AG10803 (cell line): Measurements from ENCODE around the gene NDUFV2.

Experiments
- DNase-seq: peaks from one replicate; pipeline ENCODE4 v3.0.0; 2010; ENCODE audit warnings: low read depth
- H3K4me3 ChIP-seq: 2 replicates; pipeline ENCODE4 v1.5.1; 2011; ENCODE audit warnings: mild to moderate bottlenecking, low read length, control low read depth
- TF ChIP-seq, protein P1 (sequence below): conservative IDR thresholded peaks from 2 replicates; pipeline ENCODE4 v1.5.1; 2011; ENCODE audit warnings: mild to moderate bottlenecking, low read length, control low read depth, inconsistent platforms

Gene NDUFV2

DNA sequence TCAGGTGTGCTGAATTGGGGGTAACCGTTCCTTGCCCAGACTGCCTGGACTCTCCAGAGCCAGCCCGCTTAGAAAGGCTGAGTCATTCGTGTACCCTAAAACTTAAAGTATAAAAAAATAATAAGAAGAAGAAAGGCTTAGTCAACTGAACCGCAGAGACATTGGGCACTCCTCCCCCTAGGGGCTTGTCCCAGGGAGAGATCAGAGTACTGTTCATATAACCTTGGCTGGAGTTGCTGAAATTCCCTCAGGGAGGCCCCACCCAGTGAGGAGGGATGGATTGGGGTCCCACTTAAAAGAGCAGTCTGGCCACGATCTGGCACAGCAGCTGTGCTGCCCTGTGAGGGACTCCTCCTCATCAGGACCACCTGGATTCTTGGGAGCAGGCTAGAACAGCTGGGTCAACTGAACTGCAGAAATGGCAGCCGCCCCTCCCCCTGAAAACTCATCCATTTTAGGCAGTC lies 71.3 kb downstream of the NDUFV2 start:
- TF ChIP-seq, protein P1, sequence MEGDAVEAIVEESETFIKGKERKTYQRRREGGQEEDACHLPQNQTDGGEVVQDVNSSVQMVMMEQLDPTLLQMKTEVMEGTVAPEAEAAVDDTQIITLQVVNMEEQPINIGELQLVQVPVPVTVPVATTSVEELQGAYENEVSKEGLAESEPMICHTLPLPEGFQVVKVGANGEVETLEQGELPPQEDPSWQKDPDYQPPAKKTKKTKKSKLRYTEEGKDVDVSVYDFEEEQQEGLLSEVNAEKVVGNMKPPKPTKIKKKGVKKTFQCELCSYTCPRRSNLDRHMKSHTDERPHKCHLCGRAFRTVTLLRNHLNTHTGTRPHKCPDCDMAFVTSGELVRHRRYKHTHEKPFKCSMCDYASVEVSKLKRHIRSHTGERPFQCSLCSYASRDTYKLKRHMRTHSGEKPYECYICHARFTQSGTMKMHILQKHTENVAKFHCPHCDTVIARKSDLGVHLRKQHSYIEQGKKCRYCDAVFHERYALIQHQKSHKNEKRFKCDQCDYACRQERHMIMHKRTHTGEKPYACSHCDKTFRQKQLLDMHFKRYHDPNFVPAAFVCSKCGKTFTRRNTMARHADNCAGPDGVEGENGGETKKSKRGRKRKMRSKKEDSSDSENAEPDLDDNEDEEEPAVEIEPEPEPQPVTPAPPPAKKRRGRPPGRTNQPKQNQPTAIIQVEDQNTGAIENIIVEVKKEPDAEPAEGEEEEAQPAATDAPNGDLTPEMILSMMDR, result no peak
- no peak overlapping the region for H3K4me3 ChIP-seq
- no peak for DNase-seq

DNA sequence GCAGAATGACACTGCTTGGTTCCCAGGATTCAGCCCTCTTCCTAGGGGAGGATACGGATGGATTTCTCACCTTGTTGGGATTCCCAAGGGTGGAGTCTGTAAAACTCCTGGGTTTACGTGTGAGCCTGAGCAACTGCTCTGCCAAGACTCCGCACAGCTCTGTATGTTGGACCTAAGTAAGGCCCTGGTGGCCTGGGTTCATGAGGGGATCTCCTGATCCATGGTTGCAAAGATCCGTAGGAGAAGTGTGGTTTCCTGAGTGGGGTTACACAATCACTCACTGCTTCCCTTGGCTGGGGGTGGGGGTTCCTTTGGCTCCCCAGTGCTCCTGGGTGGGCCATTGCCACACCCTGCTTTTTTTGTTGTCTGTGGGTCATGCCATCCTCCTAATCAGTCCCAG lies 71.8 kb downstream of the NDUFV2 start:
- TF ChIP-seq, protein P1, result no peak
- no peak overlapping the region for H3K4me3 ChIP-seq
- no peak for DNase-seq

DNA sequence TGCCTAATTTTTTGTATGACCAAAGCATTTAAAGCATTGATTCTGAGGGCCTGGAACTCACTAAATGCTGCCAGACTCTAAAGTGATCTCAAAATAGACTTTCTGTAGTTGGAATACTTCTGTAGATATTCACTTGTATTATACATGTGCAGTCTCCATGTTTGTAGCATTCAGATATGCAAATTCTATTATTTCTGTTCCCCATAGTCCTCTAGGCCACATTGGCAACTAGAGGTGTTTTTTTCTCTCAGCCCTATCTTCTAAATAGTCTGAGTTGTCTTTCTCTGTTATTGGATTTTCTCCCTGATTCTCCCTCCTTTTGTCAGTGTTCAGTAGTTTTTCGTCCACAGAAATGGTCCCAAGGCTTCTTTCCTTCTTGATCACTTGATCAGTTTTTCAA lies 72.6 kb downstream of the NDUFV2 start:
- TF ChIP-seq, protein P1, result no peak
- DNase-seq, result no peak
- no peak overlapping the region for H3K4me3 ChIP-seq

DNA sequence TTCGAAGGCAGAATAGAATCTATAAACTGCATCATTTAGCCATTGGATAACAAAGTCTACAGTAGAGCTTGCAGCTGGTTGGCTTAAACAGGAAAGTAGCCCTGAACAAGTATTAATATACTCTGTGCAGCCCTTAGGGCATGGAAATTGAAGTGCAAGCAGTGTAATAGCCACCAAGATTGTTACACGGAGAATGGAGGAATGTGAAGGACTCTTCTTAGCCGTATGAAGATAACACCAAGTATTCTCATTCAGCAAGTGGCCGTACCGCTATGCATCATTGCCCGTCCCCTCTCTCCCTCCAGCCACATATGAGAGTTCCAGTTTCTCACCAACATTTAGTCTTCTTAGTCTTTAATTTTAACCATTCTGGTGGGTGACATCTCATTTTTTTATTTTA lies 74.5 kb downstream of the NDUFV2 start:
- TF ChIP-seq, protein P1, result no peak
- H3K4me3 ChIP-seq, result no peak overlapping the region
- no peak for DNase-seq

DNA sequence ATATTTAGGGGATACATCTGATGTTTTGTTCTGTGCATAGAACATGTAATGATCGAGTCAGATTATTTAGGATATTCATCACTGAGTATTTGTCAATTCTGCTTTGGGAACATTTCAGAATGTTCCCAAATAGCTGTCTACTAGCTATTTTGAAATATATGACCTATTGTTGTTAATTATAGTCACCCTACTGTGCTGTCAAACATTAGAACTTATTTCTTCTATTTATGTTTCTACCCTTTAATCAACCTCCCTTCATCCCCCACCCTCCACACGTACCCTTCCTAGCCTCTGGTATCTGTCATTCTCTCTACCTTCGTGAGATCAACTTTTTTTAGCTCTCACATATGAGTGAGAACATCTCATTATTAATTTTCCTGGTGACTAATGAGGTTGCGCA lies 75.0 kb downstream of the NDUFV2 start:
- DNase-seq, result no peak
- TF ChIP-seq, protein P1, result no peak

DNA sequence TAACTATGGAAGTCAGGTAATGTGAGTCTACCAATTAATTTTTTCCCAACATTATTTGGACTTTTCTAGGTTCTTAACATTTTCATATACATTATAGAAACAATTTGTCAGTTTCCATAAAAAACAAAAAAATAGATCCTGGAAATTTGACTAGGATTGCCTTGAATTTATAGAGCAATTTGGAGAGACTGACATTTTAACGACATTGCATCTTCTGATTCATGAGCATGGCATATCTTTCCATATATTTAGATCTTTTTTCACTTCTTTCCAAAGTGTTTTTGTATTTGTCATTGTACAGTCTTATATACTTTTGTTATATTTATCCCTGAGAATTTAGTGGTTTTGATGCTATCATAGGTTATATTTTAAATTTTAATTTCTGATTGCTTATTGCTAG lies 76.1 kb downstream of the NDUFV2 start:
- TF ChIP-seq, protein P1, result no peak
- no peak for DNase-seq
- H3K4me3 ChIP-seq, result no peak overlapping the region

More for the DNA sequence above, 75.0 kb downstream of the NDUFV2 start:
- H3K4me3 ChIP-seq, result no peak overlapping the region

DNA sequence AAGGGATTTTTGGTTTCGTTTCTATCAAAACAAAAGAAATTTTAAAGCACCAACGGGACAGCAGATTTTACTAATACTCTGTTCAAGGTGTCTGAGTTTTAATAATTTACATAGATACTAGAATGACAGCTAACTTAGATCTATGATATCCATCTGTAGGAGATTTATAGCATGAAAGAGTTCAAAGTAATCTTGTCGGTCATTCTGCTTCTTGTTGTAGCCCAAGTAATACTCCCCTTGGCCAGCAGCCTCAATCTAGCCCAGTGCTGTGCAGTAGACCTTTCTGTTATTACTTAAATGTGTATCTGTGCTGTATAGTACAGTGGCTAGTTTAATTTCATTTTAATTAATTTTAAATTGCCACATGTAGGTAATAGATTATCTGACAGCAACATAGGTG lies 78.8 kb downstream of the NDUFV2 start:
- peak; percentile 9 for DNase-seq
- TF ChIP-seq, protein P1, result no peak
- H3K4me3 ChIP-seq, result no peak overlapping the region
